IPS DF 6.9 (cell line): ENCODE data around the gene COX5A.

Experiments
- DNase-seq: peaks from one replicate; pipeline ENCODE4 v3.0.0-alpha.2; 2013; ENCODE audit warnings: low read depth, low spot score
- H3K27ac ChIP-seq: one replicate; pipeline ENCODE4 v1.5.1; 2013; ENCODE audit warnings: low read length, control low read depth
- H3K27me3 ChIP-seq: 2 replicates; pipeline ENCODE4 v1.6.1; 2013; ENCODE audit warnings: mild to moderate bottlenecking, low read length; ENCODE audit not compliant: control insufficient read depth, insufficient read depth
- H3K36me3 ChIP-seq: 2 replicates; pipeline ENCODE4 v1.6.1; 2013; ENCODE audit warnings: low read length; ENCODE audit not compliant: control insufficient read depth, insufficient read depth
- H3K4me1 ChIP-seq: 2 replicates; pipeline ENCODE4 v1.6.1; 2013; ENCODE audit warnings: low read length; ENCODE audit not compliant: control insufficient read depth, insufficient read depth
- H3K4me3 ChIP-seq: 2 replicates; pipeline ENCODE4 v1.5.1; 2013; ENCODE audit warnings: mild to moderate bottlenecking, low read length
- H3K9me3 ChIP-seq: 2 replicates; pipeline ENCODE4 v1.6.1; 2013; ENCODE audit warnings: low read length, inconsistent platforms; ENCODE audit not compliant: control insufficient read depth, insufficient read depth
- WGBS: extraction: QIAGEN DNeasy Blood & Tissue Kit; methylation state at CpG from one replicate; pipeline ENCODE4 v1.1.7; 2013; ENCODE audit warnings: mixed read lengths, missing lambda C conversion rate; ENCODE audit not compliant: insufficient read length, insufficient coverage; 5-methylcytosine and 5-hydroxymethylcytosine counted together

Gene COX5A

GRCh38 chr15:74873756-74874424, 64.0 kb downstream of the COX5A start:
- Histone ChIP-seq H3K9me3 (no peaks in the 10 kb centered on the region), H3K27ac (no peak overlapping the region), H3K4me3 (peak overlapping the region; percentile 18; the same call in 1 of the 2 replicates), H3K4me1 (no peaks in the 10 kb centered on the region), H3K27me3 (no peaks in the 10 kb centered on the region), H3K36me3 (no peaks in the 10 kb centered on the region)
- WGBS, result no CpG with 5 or more reads among the region's 16 CpGs
- DNase-seq, result no peak

- Histone ChIP-seq H3K27me3 (no peaks in the 10 kb centered on the region), H3K27ac (no peak within 1 kb of the TSS), H3K36me3 (no peaks in the 10 kb centered on the region; the same call in 1 of the 2 replicates), H3K9me3 (no peaks in the 10 kb centered on the region), H3K4me1 (no peaks in the 10 kb centered on the region), H3K4me3 (peak within 1 kb of the TSS; percentile 87; the same call in 1 of the 2 replicates)
- no CpG with 5 or more reads among the region's 52 CpGs for WGBS
- peak; percentile 39 for DNase-seq
Measured at GRCh38 chr15:74873036-74873755, 64.7 kb downstream of the COX5A start, which contains the start of gene SCAMP2. SCAMP2 (minus strand) TSS chr15:74873365; CDS start chr15:74873255, 110 bp downstream.

GRCh38 chr15:74872702-74873035, 65.2 kb downstream of the COX5A start:
- H3K27ac ChIP-seq, result no peak overlapping the region
- WGBS, result no CpG with 5 or more reads among the region's 11 CpGs
- H3K4me1 ChIP-seq, result no peaks in the 10 kb centered on the region
- H3K9me3 ChIP-seq, result no peaks in the 10 kb centered on the region
- peak overlapping the region; percentile 87; the same call in 1 of the 2 replicates for H3K4me3 ChIP-seq
- DNase-seq, result peak; percentile 87
- no peaks in the 10 kb centered on the region; the same call in 1 of the 2 replicates for H3K36me3 ChIP-seq
- no peaks in the 10 kb centered on the region for H3K27me3 ChIP-seq

- no peaks in the 10 kb centered on the region for H3K4me1 ChIP-seq
- no peaks in the 10 kb centered on the region for H3K27me3 ChIP-seq
- H3K4me3 ChIP-seq, result no peak overlapping the region
- WGBS, result no CpG with 5 or more reads among the region's 6 CpGs
- H3K27ac ChIP-seq, result no peak overlapping the region
- no peaks in the 10 kb centered on the region for H3K9me3 ChIP-seq
- no peaks in the 10 kb centered on the region; the same call in 1 of the 2 replicates for H3K36me3 ChIP-seq
- no peak for DNase-seq
Measured at GRCh38 chr15:74870436-74871215, 67.2 kb downstream of the COX5A start.
